GM23338 (cell line): ENCODE results near the gene KDELR1.

Source experiments
- CTCF ChIP-seq, 2 experiments: fragments of 200-600 bp in 1 of 2; sonication (generic) in 1 of 2; conservative IDR thresholded peaks; 2 replicates each; pipeline versions ENCODE4 v1.5.1 to v1.6.1; 2016 to 2017; ENCODE audit warnings: antibody characterized with exemption in 2 of 2, low read depth in 2 of 2, mild to moderate bottlenecking in 2 of 2, moderate library complexity in 1 of 2
- EZH2phosphoT487 ChIP-seq: fragments of 200-600 bp; sonication (generic); IDR thresholded peaks from one replicate; pipeline ENCODE4 v1.8.1; 2018; ENCODE audit warnings: antibody characterized with exemption; ENCODE audit not compliant: unreplicated experiment
- JUNB ChIP-seq: IDR thresholded peaks from one replicate; pipeline ENCODE4 v1.6.1; 2016; ENCODE audit warnings: antibody characterized with exemption; ENCODE audit not compliant: unreplicated experiment
- POLR2AphosphoS5 ChIP-seq: IDR thresholded peaks from 2 replicates; pipeline ENCODE4 v1.6.1; 2016; ENCODE audit warnings: antibody characterized with exemption, low read depth
- REST ChIP-seq: IDR thresholded peaks from one replicate; pipeline ENCODE4 v1.6.1; 2018; ENCODE audit warnings: antibody characterized with exemption; ENCODE audit not compliant: unreplicated experiment

- no peak for TF ChIP-seq CTCF (conservative IDR thresholded peaks at IDR 0.05; ENCODE audit: low read depth in 2 of 2)
- no peak for TF ChIP-seq JUNB
- no peak for TF ChIP-seq REST
- TF ChIP-seq EZH2phosphoT487: no peak
- TF ChIP-seq POLR2AphosphoS5: no peak
Observed at GRCh38 chr19:48415806-48416221, 24.5 kb upstream of the KDELR1 start.
